Hepatocyte (in vitro differentiated cells): Measurements from ENCODE around the gene LHFPL3. TPM values are rescaled to one million over a fixed set of nuclear protein-coding genes. Genes with fewer than 3 reads are reported as not detected.

ENCODE experiments used
- DNase-seq: peaks from one replicate; pipeline ENCODE4 v3.0.0-alpha.2; 2016; ENCODE audit warnings: low spot score
- H2AFZ ChIP-seq: fragments of 200-600 bp; sonication (generic); 2 replicates; pipeline ENCODE4 v1.6.0; 2016; ENCODE audit warnings: antibody characterized with exemption, mild to moderate bottlenecking
- H3K27ac ChIP-seq: fragments of 200-600 bp; sonication (generic); 2 replicates; pipeline ENCODE4 v1.5.1; 2016; ENCODE audit warnings: mild to moderate bottlenecking
- H3K27me3 ChIP-seq: fragments of 200-600 bp; sonication (generic); 2 replicates; pipeline ENCODE4 v1.6.1; 2016
- H3K36me3 ChIP-seq: fragments of 200-600 bp; sonication (generic); replicated peaks from 2 replicates; pipeline ENCODE4 v1.5.1; 2016; ENCODE audit warnings: low read depth; ENCODE audit not compliant: insufficient read depth
- H3K4me1 ChIP-seq: fragments of 200-600 bp; sonication (generic); 2 replicates; pipeline ENCODE4 v1.5.1; 2016; ENCODE audit warnings: mild to moderate bottlenecking, moderate library complexity; ENCODE audit not compliant: insufficient read depth
- H3K4me2 ChIP-seq: fragments of 200-600 bp; sonication (generic); 2 replicates; pipeline ENCODE4 v1.6.0; 2016
- H3K4me3 ChIP-seq: fragments of 200-600 bp; sonication (generic); 2 replicates; pipeline ENCODE4 v1.5.1; 2016; ENCODE audit warnings: mild to moderate bottlenecking
- H3K79me2 ChIP-seq: fragments of 200-600 bp; sonication (generic); 2 replicates; pipeline ENCODE4 v1.6.0; 2017; ENCODE audit warnings: mild to moderate bottlenecking
- H3K9me2 ChIP-seq: fragments of 200-600 bp; sonication (generic); replicated peaks from 2 replicates; pipeline ENCODE4 v1.6.0; 2017; ENCODE audit warnings: mild to moderate bottlenecking; ENCODE audit not compliant: insufficient read depth
- H3K9me3 ChIP-seq: fragments of 200-600 bp; sonication (generic); 2 replicates; pipeline ENCODE4 v1.5.1; 2016; ENCODE audit warnings: low read depth, mild to moderate bottlenecking
- H4K20me1 ChIP-seq: fragments of 200-600 bp; sonication (generic); 2 replicates; pipeline ENCODE4 v1.6.0; 2016; ENCODE audit warnings: mild to moderate bottlenecking; ENCODE audit not compliant: insufficient read depth, poor library complexity, severe bottlenecking
- CTCF ChIP-seq: fragments of 200-600 bp; sonication (generic); IDR thresholded peaks from 2 replicates; pipeline ENCODE4 v1.5.1; 2016; ENCODE audit warnings: antibody characterized with exemption, mild to moderate bottlenecking; ENCODE audit not compliant: poor library complexity
- EZH2 ChIP-seq: fragments of 200-600 bp; sonication (generic); IDR thresholded peaks from 2 replicates; pipeline ENCODE4 v1.6.1; 2016; ENCODE audit warnings: antibody characterized with exemption, mild to moderate bottlenecking, borderline replicate concordance
- EZH2phosphoT487 ChIP-seq: fragments of 200-600 bp; sonication (generic); IDR thresholded peaks from one replicate; pipeline ENCODE4 v1.6.1; 2018; ENCODE audit warnings: antibody characterized with exemption, mild to moderate bottlenecking, low read depth, moderate library complexity; ENCODE audit not compliant: unreplicated experiment, severe bottlenecking
- whole genome bisulfite sequencing: methylation state at CpG from one replicate; pipeline ENCODE4 v1.1.6; 2016; ENCODE audit warnings: low lambda C conversion rate; ENCODE audit errors: missing lambda C conversion rate; 5-methylcytosine and 5-hydroxymethylcytosine counted together
- polyA plus RNA-seq: library from polyadenylated mRNA; unstranded; fragments of >200 nt; fragmentation: Nextera tagmentation; extraction: Ambion mirVana; gene quantifications from 2 replicates; pipeline ENCODE4 v1.2.1, GENCODE V29; 2016
- total RNA-seq: library from RNA; depleted of rRNA; stranded (reverse); fragments of >200 nt; gene quantifications from 2 replicates; pipeline ENCODE4 v1.2.3, GENCODE V29; 2014

Gene LHFPL3
- total and polyA plus RNA-seq, 2 experiments from 2014 or later: not detected

DNA sequence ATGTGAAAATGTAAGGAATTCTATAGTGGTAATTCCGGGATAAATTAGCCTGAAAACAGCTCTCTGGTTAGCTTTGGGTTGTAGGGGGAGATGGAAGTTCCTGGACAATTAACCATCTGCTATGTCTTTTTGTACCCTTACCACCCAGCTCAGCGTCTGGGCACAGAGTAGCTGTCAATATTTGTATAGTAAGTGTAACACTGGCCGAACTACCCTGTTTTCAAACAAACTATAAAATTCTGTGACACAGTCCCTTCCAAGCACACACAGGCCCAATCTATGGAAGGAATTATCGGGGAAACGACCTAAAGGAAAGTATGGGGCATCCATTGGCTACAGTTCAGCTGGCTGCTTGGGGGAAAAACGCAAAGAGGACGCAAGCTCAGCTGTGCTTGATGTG lies 869 bp upstream of the LHFPL3 start:
- 51% methylated on average over 7 of the region's 7 CpGs for WGBS
- no peak overlapping the region for H2AFZ ChIP-seq
- no peak for DNase-seq

GRCh38 chr7:104327938-104328295 lies 486 bp upstream of the LHFPL3 start:
- Histone ChIP-seq H3K27ac (no peak overlapping the region), H3K27me3 (peaks cover 70% of the 10 kb centered on the region)
- 17% methylated on average over 13 of the region's 13 CpGs for WGBS

More for the DNA sequence above, 869 bp upstream of the LHFPL3 start:
- Histone ChIP-seq H3K27ac (no peak overlapping the region), H3K27me3 (peaks cover 68% of the 10 kb centered on the region), H3K4me2 (peak overlapping the region; percentile 79), H3K4me3 (no peak overlapping the region), H3K9me3 (no peaks in the 10 kb centered on the region), H3K79me2 (no peaks in the 10 kb centered on the region), H4K20me1 (no peaks in the 10 kb centered on the region), H3K9me2 (no peaks in the 10 kb centered on the region), H3K36me3 (no peaks in the 10 kb centered on the region), H3K4me1 (peaks cover 6% of the 10 kb centered on the region)
- no peak for TF ChIP-seq EZH2
- no peak for TF ChIP-seq CTCF
- no peak for TF ChIP-seq EZH2phosphoT487

GRCh38 chr7:104328970-104329825 lies 795 bp downstream of the LHFPL3 start:
- peaks cover 6% of the 10 kb centered on the region for H3K4me1 ChIP-seq
- WGBS: 5% methylated on average over 40 of the region's 59 CpGs
- no peaks in the 10 kb centered on the region for H3K9me2 ChIP-seq
- no peak for TF ChIP-seq EZH2phosphoT487
- no peak for TF ChIP-seq CTCF
- TF ChIP-seq EZH2: peak; percentile 61
- peaks cover 74% of the 10 kb centered on the region for H3K27me3 ChIP-seq
- H3K4me3 ChIP-seq: no peak overlapping the region
- H3K4me2 ChIP-seq: peak overlapping the region; percentile 79
- H4K20me1 ChIP-seq: no peaks in the 10 kb centered on the region
- H2AFZ ChIP-seq: peak overlapping the region; percentile 9
- no peak overlapping the region for H3K27ac ChIP-seq
- no peaks in the 10 kb centered on the region for H3K9me3 ChIP-seq
- H3K36me3 ChIP-seq: no peaks in the 10 kb centered on the region
- no peaks in the 10 kb centered on the region for H3K79me2 ChIP-seq
- DNase-seq: peak; percentile 6

More at GRCh38 chr7:104327938-104328295, 486 bp upstream of the LHFPL3 start:
- no peaks in the 10 kb centered on the region for H3K9me3 ChIP-seq
- H2AFZ ChIP-seq: no peak overlapping the region
- DNase-seq: peak; percentile 3
- H3K9me2 ChIP-seq: no peaks in the 10 kb centered on the region
- TF ChIP-seq CTCF (no peak), EZH2 (no peak), EZH2phosphoT487 (no peak)
- no peaks in the 10 kb centered on the region for H4K20me1 ChIP-seq
- no peaks in the 10 kb centered on the region for H3K79me2 ChIP-seq
- peaks cover 6% of the 10 kb centered on the region for H3K4me1 ChIP-seq
- no peaks in the 10 kb centered on the region for H3K36me3 ChIP-seq
- peak overlapping the region; percentile 13 for H3K4me3 ChIP-seq
- peak overlapping the region; percentile 79 for H3K4me2 ChIP-seq
